H9 (cell line): ENCODE data around the gene FKRP. TPM values are rescaled to one million over a fixed set of nuclear protein-coding genes. Genes with fewer than 3 reads are reported as not detected.

Experiments
- DNase-seq: peaks from one replicate; pipeline ENCODE4 v3.0.0-alpha.2; 2017
- H2AFZ ChIP-seq: one replicate; pipeline ENCODE4 v1.6.1; 2013; ENCODE audit warnings: mild to moderate bottlenecking, low read length, control low read depth, moderate library complexity
- H2AK5ac ChIP-seq: 2 replicates; pipeline ENCODE4 v1.6.1; 2013; ENCODE audit warnings: low read length, control low read depth, mixed read lengths; ENCODE audit not compliant: insufficient read length
- H2BK120ac ChIP-seq: one replicate; pipeline ENCODE4 v1.6.1; 2013; ENCODE audit warnings: low read depth, mild to moderate bottlenecking, low read length, control low read depth, inconsistent platforms; ENCODE audit not compliant: poor library complexity, severe bottlenecking
- H2BK12ac ChIP-seq: 2 replicates; pipeline ENCODE4 v1.6.1; 2013; ENCODE audit warnings: low read length, control low read depth, mixed read lengths, low read depth; ENCODE audit not compliant: insufficient read length
- H2BK15ac ChIP-seq: 2 replicates; pipeline ENCODE4 v1.6.1; 2013; ENCODE audit warnings: low read depth, low read length, control low read depth
- H2BK20ac ChIP-seq: one replicate; pipeline ENCODE4 v1.6.1; 2013; ENCODE audit warnings: low read depth, mild to moderate bottlenecking, low read length, control low read depth, inconsistent platforms; ENCODE audit not compliant: poor library complexity, severe bottlenecking
- H2BK5ac ChIP-seq: 2 replicates; pipeline ENCODE4 v1.6.1; 2013; ENCODE audit warnings: low read length, control low read depth, mixed read lengths; ENCODE audit not compliant: insufficient read length
- H3K14ac ChIP-seq: 2 replicates; pipeline ENCODE4 v1.6.1; 2013; ENCODE audit warnings: low read length, control low read depth; ENCODE audit not compliant: insufficient read depth
- H3K18ac ChIP-seq: 2 replicates; pipeline ENCODE4 v1.6.1; 2013; ENCODE audit warnings: low read depth, mild to moderate bottlenecking, mixed read lengths, low read length, control low read depth; ENCODE audit not compliant: insufficient read length
- H3K23ac ChIP-seq: 2 replicates; pipeline ENCODE4 v1.6.1; 2013; ENCODE audit warnings: low read length, control low read depth, mixed read lengths, low read depth; ENCODE audit not compliant: insufficient read length
- H3K23me2 ChIP-seq: 2 replicates; pipeline ENCODE4 v1.6.1; 2013; ENCODE audit warnings: low read depth, mild to moderate bottlenecking, mixed read lengths, low read length, control low read depth; ENCODE audit not compliant: insufficient read length, poor library complexity, severe bottlenecking
- H3K27ac ChIP-seq: 2 replicates; pipeline ENCODE4 v1.5.1; 2013; ENCODE audit warnings: low read length, control low read depth, mixed read lengths, low read depth; ENCODE audit not compliant: insufficient read length
- H3K27me3 ChIP-seq: 2 replicates; pipeline ENCODE4 v1.6.1; 2013; ENCODE audit warnings: low read length, control low read depth, inconsistent platforms; ENCODE audit not compliant: insufficient read depth
- H3K4ac ChIP-seq: 2 replicates; pipeline ENCODE4 v1.6.1; 2013; ENCODE audit warnings: low read depth, mild to moderate bottlenecking, control low read depth, inconsistent platforms, low read length, moderate library complexity
- H3K4me1 ChIP-seq: 2 replicates; pipeline ENCODE4 v1.6.1; 2013; ENCODE audit warnings: low read length, control low read depth, inconsistent platforms; ENCODE audit not compliant: insufficient read depth
- H3K4me2 ChIP-seq: 2 replicates; pipeline ENCODE4 v1.6.1; 2013; ENCODE audit warnings: low read length, control low read depth, mixed read lengths; ENCODE audit not compliant: insufficient read length, insufficient read depth
- H3K56ac ChIP-seq: 2 replicates; pipeline ENCODE4 v1.6.1; 2013; ENCODE audit warnings: low read depth, mild to moderate bottlenecking, mixed read lengths, low read length, control low read depth; ENCODE audit not compliant: insufficient read length
- H3K79me1 ChIP-seq: 2 replicates; pipeline ENCODE4 v1.6.1; 2013; ENCODE audit warnings: low read depth, mild to moderate bottlenecking, moderate library complexity, low read length, control low read depth, inconsistent platforms; ENCODE audit not compliant: insufficient read depth, poor library complexity, severe bottlenecking
- H3K79me2 ChIP-seq: 2 replicates; pipeline ENCODE4 v1.6.1; 2013; ENCODE audit warnings: low read length, control low read depth, inconsistent platforms; ENCODE audit not compliant: insufficient read depth
- H3K9ac ChIP-seq: 2 replicates; pipeline ENCODE4 v1.6.1; 2013; ENCODE audit warnings: low read length, control low read depth, mixed read lengths; ENCODE audit not compliant: insufficient read length; ENCODE audit errors: extremely low read depth
- H3K9me3 ChIP-seq: one replicate; pipeline ENCODE4 v1.6.1; 2013; ENCODE audit warnings: low read depth, low read length, inconsistent platforms; ENCODE audit not compliant: control insufficient read depth
- H3T11ph ChIP-seq: one replicate; pipeline ENCODE4 v1.6.1; 2013; ENCODE audit warnings: mild to moderate bottlenecking, low read length, control low read depth, inconsistent platforms
- H4K20me1 ChIP-seq: one replicate; pipeline ENCODE4 v1.6.1; 2013; ENCODE audit not compliant: control insufficient read depth, insufficient read length, insufficient read depth
- H4K5ac ChIP-seq: 2 replicates; pipeline ENCODE4 v1.6.1; 2013; ENCODE audit warnings: low read depth, mild to moderate bottlenecking, mixed read lengths, low read length, control low read depth; ENCODE audit not compliant: insufficient read length
- H4K8ac ChIP-seq: replicated peaks from 2 replicates; pipeline ENCODE4 v1.6.1; 2013; ENCODE audit warnings: low read length, control low read depth, mixed read lengths, low read depth; ENCODE audit not compliant: insufficient read length
- H4K91ac ChIP-seq: 2 replicates; pipeline ENCODE4 v1.6.1; 2013; ENCODE audit warnings: low read depth, mild to moderate bottlenecking, moderate library complexity, mixed read lengths, low read length, control low read depth; ENCODE audit not compliant: insufficient read length
- H3K27ac Mint-ChIP-seq, 3 experiments: 2 replicates in 2 of 3; 3 replicates in 1 of 3; pipeline ENCODE4 v1.8.0; 2020 to 2021; ENCODE audit warnings: mixed read lengths in 3 of 3, mild to moderate bottlenecking in 1 of 3, moderate library complexity in 1 of 3
- H3K27me3 Mint-ChIP-seq: 2 replicates; pipeline ENCODE4 v1.8.0; 2021; ENCODE audit warnings: low read depth, mild to moderate bottlenecking, moderate library complexity, mixed read lengths
- H3K36me3 Mint-ChIP-seq, 3 experiments: 2 replicates in 2 of 3; 3 replicates in 1 of 3; pipeline ENCODE4 v1.8.0; 2020 to 2021; ENCODE audit warnings: low read depth in 3 of 3, mixed read lengths in 3 of 3; ENCODE audit not compliant: insufficient read depth in 1 of 3
- H3K4me1 Mint-ChIP-seq, 2 experiments: 2 replicates each; pipeline ENCODE4 v1.8.0; 2020; ENCODE audit warnings: mixed read lengths in 2 of 2
- H3K4me3 Mint-ChIP-seq, 2 experiments: 2 replicates in 1 of 2; 3 replicates in 1 of 2; pipeline ENCODE4 v1.8.0; 2020 to 2021; ENCODE audit warnings: mild to moderate bottlenecking in 2 of 2, mixed read lengths in 2 of 2, moderate library complexity in 1 of 2
- H3K9me3 Mint-ChIP-seq, 2 experiments: 2 replicates in 1 of 2; 3 replicates in 1 of 2; pipeline ENCODE4 v1.8.0; 2020; ENCODE audit warnings: mild to moderate bottlenecking in 2 of 2, mixed read lengths in 2 of 2, moderate library complexity in 1 of 2
- CTCF ChIP-seq: fragments of 200-600 bp; sonication (generic); conservative IDR thresholded peaks from 3 replicates; pipeline ENCODE4 v1.8.0; 2021; ENCODE audit warnings: antibody characterized with exemption, mild to moderate bottlenecking
- WGBS: extraction: QIAGEN DNeasy Blood & Tissue Kit; methylation state at CpG from one replicate; pipeline ENCODE4 v1.1.7; 2013; ENCODE audit warnings: missing lambda C conversion rate, low lambda C conversion rate, mixed read lengths; ENCODE audit not compliant: insufficient read length; ENCODE audit errors: extremely low coverage; 5-methylcytosine and 5-hydroxymethylcytosine counted together
- total RNA-seq: library from RNA; stranded (reverse); gene quantifications from 2 replicates; pipeline ENCODE4 v1.2.1, GENCODE V29; 2021

FKRP gene
- total RNA-seq, 1 experiment from 2014 or later: 42.2 TPM

- H3K36me3 Mint-ChIP-seq: peaks cover 41 to 83% (median 80%) of the 10 kb centered on the region in 3 experiments
- H3K18ac ChIP-seq: no peak overlapping the region
- no peaks in the 10 kb centered on the region for H3K79me1 ChIP-seq
- H3K23ac ChIP-seq: no peak overlapping the region
- H3K4ac ChIP-seq: no peak overlapping the region
- H2AK5ac ChIP-seq: no peak overlapping the region
- H2BK15ac ChIP-seq: no peak overlapping the region
- peaks cover 4% of the 10 kb centered on the region for H4K20me1 ChIP-seq
- no peak overlapping the region for H2AFZ ChIP-seq
- H3K4me2 ChIP-seq: no peak overlapping the region
- H3K9me3 Mint-ChIP-seq: no peaks in the 10 kb centered on the region
- no peak overlapping the region for H2BK5ac ChIP-seq
- H3K4me1 ChIP-seq: no peaks in the 10 kb centered on the region
- no peak overlapping the region for H3T11ph ChIP-seq
- no peak overlapping the region for H3K56ac ChIP-seq
- H4K5ac ChIP-seq: no peak overlapping the region
- no peak for TF ChIP-seq CTCF
- H3K79me2 ChIP-seq: no peaks in the 10 kb centered on the region; the same call in 1 of the 2 replicates
- H2BK20ac ChIP-seq: no peak overlapping the region
- H3K27me3 ChIP-seq: no peaks in the 10 kb centered on the region
- peak overlapping the region; percentile 56 to 87 (median 84); a peak in 6 of 7 replicates for H3K27ac Mint-ChIP-seq
- H3K9ac ChIP-seq: no peak overlapping the region
- H2BK12ac ChIP-seq: no peak overlapping the region
- no peak for DNase-seq
- no peaks in the 10 kb centered on the region for H3K23me2 ChIP-seq
- H3K14ac ChIP-seq: no peak overlapping the region
- H4K8ac ChIP-seq: no peak overlapping the region
- peaks cover 8 to 17% of the 10 kb centered on the region in 2 experiments for H3K4me1 Mint-ChIP-seq
- H3K9me3 ChIP-seq: no peaks in the 10 kb centered on the region
- H3K4me3 Mint-ChIP-seq: no peak overlapping the region
- no CpG with 5 or more reads among the region's 14 CpGs for WGBS
- H4K91ac ChIP-seq: no peak overlapping the region
- no peak overlapping the region for H3K27ac ChIP-seq
- no peaks in the 10 kb centered on the region; the same call in 1 of the 2 replicates for H3K27me3 Mint-ChIP-seq
- no peak overlapping the region for H2BK120ac ChIP-seq
These were observed 14.3 kb upstream of the FKRP start for GRCh38 chr19:46731584-46731983.
